Measurements from ENCODE around the gene DOCK7. TPM values are rescaled to one million over a fixed set of nuclear protein-coding genes. Genes with fewer than 3 reads are reported as not detected.

DOCK7 gene
- total RNA-seq, 1 donor from 2014 or later, result 36.5 TPM

DNA sequence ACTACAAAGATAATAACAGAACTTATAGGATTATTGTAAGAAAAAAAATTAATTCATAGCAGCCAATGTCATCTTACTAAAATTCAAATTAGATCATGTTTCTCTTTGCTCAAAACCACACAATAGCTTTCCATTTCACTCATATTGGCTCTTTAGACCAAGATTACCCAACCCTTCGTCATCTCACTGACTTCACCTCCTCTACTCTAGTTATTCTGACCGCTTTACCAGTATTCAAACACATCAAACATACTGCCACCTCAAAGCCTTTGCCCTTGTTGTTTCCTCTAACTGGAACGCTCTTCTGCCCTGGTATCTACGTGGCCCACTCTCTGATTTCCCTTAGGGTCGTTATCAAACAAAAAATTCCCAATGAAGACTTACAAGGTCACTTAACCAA, 89.1 kb downstream of the DOCK7 start:
- no peak for DNase-seq
- Histone ChIP-seq H3K4me1 (no peaks in the 10 kb centered on the region), H3K27ac (no peak overlapping the region), H3K4me3 (no peak overlapping the region), H3K36me3 (no peaks in the 10 kb centered on the region), H3K9me3 (no peaks in the 10 kb centered on the region), H3K27me3 (ENCODE audit: low read depth) (no peaks in the 10 kb centered on the region)
- no peak for ATAC-seq
- intact Hi-C loops (cut with DNase I), result no loop called here
- TF ChIP-seq CTCF (IDR thresholded peaks at IDR 0.05), result no peak

GRCh38 chr1:62597281-62597680, 90.9 kb downstream of the DOCK7 start, which contains the start of gene ANGPTL3:
Gene ANGPTL3 (plus strand): TSS chr1:62597520. CDS start chr1:62597567, 47 bp downstream.
- intact Hi-C loops (cut with DNase I), result no loop called here
- no peak for TF ChIP-seq CTCF (IDR thresholded peaks at IDR 0.05)
- no peak for ATAC-seq
- Histone ChIP-seq H3K36me3 (no peaks in the 10 kb centered on the region), H3K27ac (no peak within 1 kb of the TSS), H3K27me3 (ENCODE audit: low read depth) (no peaks in the 10 kb centered on the region), H3K9me3 (no peaks in the 10 kb centered on the region), H3K4me1 (no peaks in the 10 kb centered on the region), H3K4me3 (no peak within 1 kb of the TSS)
- no peak for DNase-seq

DNA sequence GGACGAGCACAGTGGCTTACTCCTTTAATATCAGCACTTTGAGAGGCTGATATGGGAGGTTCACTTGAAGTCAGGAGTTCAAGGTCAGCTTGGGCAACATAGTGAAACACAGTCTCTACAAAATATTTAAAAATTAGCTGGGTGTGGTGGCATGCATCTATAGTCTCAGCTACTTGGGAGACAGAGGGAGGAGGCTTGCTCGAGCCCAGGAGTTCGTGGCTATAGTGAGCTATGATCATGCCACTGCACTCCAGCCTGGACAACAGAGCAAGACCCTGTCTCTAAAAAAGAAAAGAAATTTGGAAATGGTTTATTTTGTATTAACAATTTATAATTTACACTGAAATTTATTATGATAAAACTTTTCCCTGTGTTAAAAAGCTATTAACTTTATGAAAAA, 92.5 kb downstream of the DOCK7 start:
- TF ChIP-seq CTCF (IDR thresholded peaks at IDR 0.05), result no peak
- Histone ChIP-seq H3K9me3 (no peaks in the 10 kb centered on the region), H3K27ac (no peak overlapping the region), H3K36me3 (no peaks in the 10 kb centered on the region), H3K4me1 (no peaks in the 10 kb centered on the region), H3K4me3 (no peak overlapping the region), H3K27me3 (ENCODE audit: low read depth) (no peaks in the 10 kb centered on the region)
- DNase-seq (no peak), ATAC-seq (no peak)
- intact Hi-C loops (cut with DNase I), result no loop called here

DNA sequence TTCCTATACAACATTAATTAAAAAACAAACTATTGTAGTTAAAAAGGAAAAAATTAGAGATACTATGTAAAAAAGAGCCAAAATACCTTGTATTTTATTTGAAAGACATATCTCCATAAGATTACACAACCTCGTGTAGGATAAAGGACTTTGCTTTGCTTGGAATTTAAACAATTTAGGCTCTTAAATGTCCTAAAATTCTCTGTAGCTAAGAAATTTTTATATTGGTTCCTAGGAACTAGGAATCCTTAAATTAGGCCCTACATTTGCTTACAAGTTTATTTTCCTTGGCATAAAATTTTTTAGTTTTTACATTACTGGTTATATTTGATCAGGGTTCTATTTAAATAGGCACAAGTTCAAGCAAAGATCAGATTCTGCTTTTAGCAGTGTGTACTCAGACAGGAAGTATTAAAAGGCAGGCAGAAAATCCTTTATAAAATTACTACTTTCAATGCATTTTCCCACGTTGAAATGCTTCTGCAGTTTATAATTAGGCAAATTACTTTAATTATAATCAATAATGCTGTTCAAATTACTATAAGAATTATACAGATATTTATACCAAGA, 94.3 kb downstream of the DOCK7 start:
- DNase-seq (no peak), ATAC-seq (no peak)
- intact Hi-C loops (cut with DNase I), result no loop called here
- Histone ChIP-seq H3K27ac (no peak overlapping the region), H3K9me3 (no peaks in the 10 kb centered on the region), H3K4me3 (no peak overlapping the region), H3K27me3 (ENCODE audit: low read depth) (no peaks in the 10 kb centered on the region), H3K4me1 (no peaks in the 10 kb centered on the region), H3K36me3 (no peaks in the 10 kb centered on the region)
- no peak for TF ChIP-seq CTCF (IDR thresholded peaks at IDR 0.05)

DNA sequence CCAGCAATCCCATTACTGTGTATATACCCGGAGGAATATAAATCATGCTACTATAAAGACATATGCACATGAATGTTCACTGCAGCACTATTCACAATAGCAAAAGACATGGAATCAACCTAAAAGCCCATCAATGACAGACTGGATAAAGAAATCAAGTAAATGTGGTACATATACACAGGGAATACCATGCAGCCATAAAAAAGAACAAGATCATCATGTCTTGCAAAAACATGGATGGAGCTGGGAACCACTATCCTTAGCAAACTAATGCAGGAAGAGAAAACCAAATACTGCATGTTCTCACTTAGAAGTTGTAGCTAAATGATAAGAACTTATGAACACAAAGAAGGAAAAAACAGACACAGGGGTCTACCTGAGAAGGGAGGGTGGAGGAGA, 97.2 kb downstream of the DOCK7 start:
- Histone ChIP-seq H3K27me3 (ENCODE audit: low read depth) (no peaks in the 10 kb centered on the region), H3K27ac (no peak overlapping the region), H3K4me3 (no peak overlapping the region), H3K9me3 (no peaks in the 10 kb centered on the region), H3K4me1 (no peaks in the 10 kb centered on the region), H3K36me3 (peaks cover 6% of the 10 kb centered on the region)
- DNase-seq, result no peak
- intact Hi-C loops (cut with DNase I), result no loop called here
- no peak for TF ChIP-seq CTCF (IDR thresholded peaks at IDR 0.05)
- ATAC-seq, result no peak
